OCI-LY3 (cell line): ENCODE measurements around the gene ZEB2.

Experiments
- H2AFZ ChIP-seq: fragments of 200-600, 300-600 bp; shearing (Covaris generic); 2 replicates; pipeline ENCODE4 v1.6.0; 2014; ENCODE audit warnings: antibody characterized with exemption, low read depth, low read length
- H3K27ac ChIP-seq: fragments of 200-600, 300-600 bp; sonication (generic); 2 replicates; pipeline ENCODE4 v1.5.1; 2014; ENCODE audit warnings: mild to moderate bottlenecking, low read length, moderate library complexity, mixed read lengths
- H3K27me3 ChIP-seq: fragments of 200-600, 300-600 bp; sonication (generic); 2 replicates; pipeline ENCODE4 v1.6.1; 2014; ENCODE audit warnings: low read depth, low read length, mixed read lengths
- H3K36me3 ChIP-seq: fragments of 200-600, 300-600 bp; sonication (generic); replicated peaks from 2 replicates; pipeline ENCODE3; 2014; ENCODE audit warnings: low read depth, low read length, mixed read lengths
- H3K4me1 ChIP-seq: fragments of 300-600, 200-600 bp; sonication (generic); 2 replicates; pipeline ENCODE4 v1.6.1; 2014; ENCODE audit warnings: low read length, mixed read lengths
- H3K4me2 ChIP-seq: fragments of 200-600, 300-600 bp; sonication (generic); 2 replicates; pipeline ENCODE4 v1.6.1; 2014; ENCODE audit warnings: low read length, mixed read lengths
- H3K4me3 ChIP-seq: fragments of 300-600, 200-600 bp; sonication (generic); 2 replicates; pipeline ENCODE4 v1.5.1; 2014; ENCODE audit warnings: antibody characterized with exemption, mild to moderate bottlenecking, low read length, moderate library complexity
- H3K79me2 ChIP-seq: fragments of 300-600, 200-600 bp; shearing (Covaris generic); 2 replicates; pipeline ENCODE4 v1.6.1; 2014; ENCODE audit warnings: mild to moderate bottlenecking, low read length, mixed read lengths
- H3K9ac ChIP-seq: fragments of 300-600, 200-600 bp; shearing (Covaris generic); 2 replicates; pipeline ENCODE4 v1.6.0; 2014; ENCODE audit warnings: mild to moderate bottlenecking, low read length, moderate library complexity
- H3K9me3 ChIP-seq: fragments of 200-600, 300-600 bp; shearing (Covaris generic); 2 replicates; pipeline ENCODE4 v1.6.1; 2014; ENCODE audit warnings: low read length, mixed read lengths; ENCODE audit not compliant: insufficient read depth
- H4K20me1 ChIP-seq: fragments of 200-600, 300-600 bp; sonication (generic); 2 replicates; pipeline ENCODE4 v1.6.1; 2016; ENCODE audit warnings: low read length, mixed read lengths; ENCODE audit not compliant: insufficient read depth
- EZH2phosphoT487 ChIP-seq: fragments of 200-600 bp; shearing (Covaris generic); IDR thresholded peaks from 2 replicates; pipeline ENCODE4 v1.6.1; 2018; ENCODE audit warnings: antibody characterized with exemption, mixed run types, low read depth
- TF ChIP-seq, protein P1 (sequence below): fragments of 200-600, 300-600 bp; sonication (generic); IDR thresholded peaks from 2 replicates; pipeline ENCODE4 v1.5.1; 2014; ENCODE audit warnings: antibody characterized with exemption, low read length, low read depth

Gene ZEB2

DNA sequence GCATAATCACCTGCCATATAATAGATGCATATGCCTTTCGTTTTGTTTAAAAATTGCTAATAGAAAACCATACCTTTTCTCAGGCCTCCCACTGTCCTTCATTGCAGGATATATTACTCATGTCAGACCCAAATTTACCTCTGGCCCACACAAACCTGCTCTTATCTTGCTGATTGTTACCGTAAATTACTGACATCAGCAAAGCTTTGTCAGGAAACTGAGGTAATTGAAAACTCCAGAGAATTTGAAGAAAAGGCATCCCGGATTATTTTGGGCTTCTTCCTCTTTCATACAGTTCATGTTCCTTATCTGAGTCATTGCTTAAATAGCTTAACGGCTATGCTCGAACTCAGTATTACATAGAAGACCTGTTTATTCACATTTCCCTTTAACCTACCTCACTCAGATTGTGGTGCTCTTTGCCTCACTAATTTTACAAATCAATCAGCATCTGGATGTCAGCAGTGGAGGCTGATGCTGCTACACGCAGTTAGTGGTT, 145.7 kb downstream of the ZEB2 start:
- TF ChIP-seq, protein P1, sequence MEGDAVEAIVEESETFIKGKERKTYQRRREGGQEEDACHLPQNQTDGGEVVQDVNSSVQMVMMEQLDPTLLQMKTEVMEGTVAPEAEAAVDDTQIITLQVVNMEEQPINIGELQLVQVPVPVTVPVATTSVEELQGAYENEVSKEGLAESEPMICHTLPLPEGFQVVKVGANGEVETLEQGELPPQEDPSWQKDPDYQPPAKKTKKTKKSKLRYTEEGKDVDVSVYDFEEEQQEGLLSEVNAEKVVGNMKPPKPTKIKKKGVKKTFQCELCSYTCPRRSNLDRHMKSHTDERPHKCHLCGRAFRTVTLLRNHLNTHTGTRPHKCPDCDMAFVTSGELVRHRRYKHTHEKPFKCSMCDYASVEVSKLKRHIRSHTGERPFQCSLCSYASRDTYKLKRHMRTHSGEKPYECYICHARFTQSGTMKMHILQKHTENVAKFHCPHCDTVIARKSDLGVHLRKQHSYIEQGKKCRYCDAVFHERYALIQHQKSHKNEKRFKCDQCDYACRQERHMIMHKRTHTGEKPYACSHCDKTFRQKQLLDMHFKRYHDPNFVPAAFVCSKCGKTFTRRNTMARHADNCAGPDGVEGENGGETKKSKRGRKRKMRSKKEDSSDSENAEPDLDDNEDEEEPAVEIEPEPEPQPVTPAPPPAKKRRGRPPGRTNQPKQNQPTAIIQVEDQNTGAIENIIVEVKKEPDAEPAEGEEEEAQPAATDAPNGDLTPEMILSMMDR, result no peak
- no peak for TF ChIP-seq EZH2phosphoT487
- peaks cover 48% of the 10 kb centered on the region for H3K4me1 ChIP-seq

DNA sequence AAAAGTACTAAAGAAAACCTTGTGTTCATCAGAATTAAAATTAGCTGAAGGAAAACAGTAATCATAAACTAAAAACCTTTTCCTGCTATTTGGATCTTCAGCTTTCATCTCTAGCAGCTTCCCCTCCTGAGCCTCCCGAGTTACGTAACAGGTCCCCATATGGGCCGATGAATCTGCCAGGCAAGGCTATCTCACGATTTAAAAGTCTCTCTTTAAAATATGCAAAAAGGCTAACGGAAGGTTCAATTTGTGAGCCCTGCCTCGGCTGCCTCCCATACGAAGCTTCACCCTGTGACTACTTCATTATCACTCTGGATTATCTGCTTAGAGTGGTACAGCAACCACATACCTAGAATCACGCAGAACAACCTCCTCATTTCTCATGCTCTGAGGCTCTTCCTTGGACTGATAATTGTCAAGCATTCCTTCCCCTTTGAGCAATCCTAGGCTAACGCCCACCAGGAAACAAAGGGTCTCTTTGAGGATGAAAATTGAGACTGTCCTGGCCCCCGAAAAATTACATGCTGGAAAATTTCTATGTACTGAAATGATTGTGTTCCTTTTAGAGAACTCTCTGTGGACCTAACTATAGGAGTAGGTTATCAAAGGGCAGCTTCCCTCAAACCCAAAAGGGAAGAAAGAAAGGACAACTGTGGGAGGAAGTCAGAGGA, 147.4 kb downstream of the ZEB2 start:
- H3K27me3 ChIP-seq, result 0 out of 2 replicates have a peak, but pooled peaks cover 3% of the 10 kb centered on the region
- H3K9ac ChIP-seq, result peak overlapping the region; percentile 46
- H2AFZ ChIP-seq, result peak overlapping the region; percentile 91
- H3K4me2 ChIP-seq, result peak overlapping the region; percentile 99
- H3K79me2 ChIP-seq, result no peaks in the 10 kb centered on the region
- TF ChIP-seq, protein P1, result no peak
- TF ChIP-seq EZH2phosphoT487, result no peak
- H3K27ac ChIP-seq, result no peak overlapping the region; the same call in 1 of the 2 replicates
- no peaks in the 10 kb centered on the region for H3K36me3 ChIP-seq
- peaks cover 44% of the 10 kb centered on the region for H3K4me1 ChIP-seq
- H3K4me3 ChIP-seq, result peak overlapping the region; percentile 68
- H4K20me1 ChIP-seq, result no peaks in the 10 kb centered on the region
- no peaks in the 10 kb centered on the region for H3K9me3 ChIP-seq

More for the DNA sequence above, 145.7 kb downstream of the ZEB2 start:
- peak overlapping the region; percentile 99 for H3K4me2 ChIP-seq
- no peak overlapping the region for H2AFZ ChIP-seq
- H3K79me2 ChIP-seq, result no peaks in the 10 kb centered on the region
- peak overlapping the region; percentile 52 for H3K9ac ChIP-seq
- peak overlapping the region; percentile 72 for H3K4me3 ChIP-seq
- peak overlapping the region; percentile 77 for H3K27ac ChIP-seq
- H3K36me3 ChIP-seq, result no peaks in the 10 kb centered on the region
- H4K20me1 ChIP-seq, result no peaks in the 10 kb centered on the region
- 0 out of 2 replicates have a peak, but pooled peaks cover 3% of the 10 kb centered on the region for H3K27me3 ChIP-seq
- no peaks in the 10 kb centered on the region for H3K9me3 ChIP-seq

DNA sequence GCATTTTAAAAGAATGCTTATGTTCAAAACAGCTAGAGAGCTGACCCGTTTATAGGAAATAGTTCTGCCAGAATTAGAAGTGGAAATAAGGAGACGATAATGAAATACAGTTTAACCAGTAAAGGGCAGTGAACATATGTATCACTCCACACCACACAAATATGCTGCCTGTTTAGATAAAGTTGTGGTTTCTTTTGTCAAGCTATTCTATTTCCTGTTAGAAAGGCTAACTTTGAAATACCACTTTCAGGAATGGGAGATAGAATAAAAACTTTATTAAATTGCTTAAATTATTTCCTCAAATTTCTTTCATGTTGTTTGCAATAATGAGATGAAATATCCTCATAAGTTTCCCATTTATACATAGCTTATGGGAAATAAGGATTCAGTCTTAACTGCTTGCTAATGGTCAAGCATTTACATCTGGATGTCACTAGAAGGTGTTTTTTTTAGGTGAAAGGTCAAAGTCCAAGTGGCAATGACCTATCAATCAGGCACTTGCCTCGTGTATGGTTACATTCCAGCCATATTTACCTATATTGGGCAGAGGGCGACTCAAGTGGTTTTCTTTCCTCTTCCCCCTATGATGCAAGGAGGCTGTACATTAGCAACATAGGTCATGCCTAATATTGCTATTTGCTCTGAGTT, 148.9 kb downstream of the ZEB2 start:
- Histone ChIP-seq H3K27ac (no peak overlapping the region), H2AFZ (no peak overlapping the region), H3K4me3 (no peak overlapping the region), H3K4me1 (peaks cover 36% of the 10 kb centered on the region), H4K20me1 (no peaks in the 10 kb centered on the region), H3K27me3 (0 out of 2 replicates have a peak, but pooled peaks cover 2% of the 10 kb centered on the region), H3K79me2 (no peaks in the 10 kb centered on the region), H3K4me2 (no peak overlapping the region), H3K9me3 (no peaks in the 10 kb centered on the region), H3K9ac (no peak overlapping the region), H3K36me3 (no peaks in the 10 kb centered on the region)
- no peak for TF ChIP-seq EZH2phosphoT487
- TF ChIP-seq, protein P1, result no peak

DNA sequence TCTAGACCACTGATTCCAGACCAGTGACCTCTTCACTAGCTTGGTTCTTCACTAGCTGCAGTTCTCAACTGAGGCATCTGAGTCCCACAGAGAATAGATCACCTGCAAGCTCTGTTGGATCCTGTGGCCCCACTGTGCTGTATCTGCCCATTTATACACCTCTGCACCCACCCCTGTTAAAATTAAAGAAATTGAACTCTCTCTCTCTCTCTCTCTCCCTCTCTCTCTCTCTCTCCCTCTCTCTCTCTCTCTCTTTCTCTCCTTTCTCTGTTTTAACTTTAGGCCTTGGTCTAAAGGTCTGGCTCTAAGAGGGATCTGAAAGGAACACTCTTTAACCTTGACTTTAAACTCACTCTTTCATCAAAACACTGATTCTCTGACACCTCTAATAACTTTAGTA, 150.5 kb downstream of the ZEB2 start:
- no peak overlapping the region for H3K4me2 ChIP-seq
- no peak overlapping the region for H2AFZ ChIP-seq
- H3K9me3 ChIP-seq, result no peaks in the 10 kb centered on the region
- H3K9ac ChIP-seq, result no peak overlapping the region
- no peak overlapping the region for H3K4me3 ChIP-seq
- H3K79me2 ChIP-seq, result no peaks in the 10 kb centered on the region
- TF ChIP-seq, protein P1, result no peak
- TF ChIP-seq EZH2phosphoT487, result no peak
- no peaks in the 10 kb centered on the region for H3K36me3 ChIP-seq
- no peaks in the 10 kb centered on the region for H3K27me3 ChIP-seq
- peaks cover 32% of the 10 kb centered on the region for H3K4me1 ChIP-seq
- H3K27ac ChIP-seq, result no peak overlapping the region
- no peaks in the 10 kb centered on the region for H4K20me1 ChIP-seq
